ENCODE data around the gene SGF29.

SGF29 gene

DNA sequence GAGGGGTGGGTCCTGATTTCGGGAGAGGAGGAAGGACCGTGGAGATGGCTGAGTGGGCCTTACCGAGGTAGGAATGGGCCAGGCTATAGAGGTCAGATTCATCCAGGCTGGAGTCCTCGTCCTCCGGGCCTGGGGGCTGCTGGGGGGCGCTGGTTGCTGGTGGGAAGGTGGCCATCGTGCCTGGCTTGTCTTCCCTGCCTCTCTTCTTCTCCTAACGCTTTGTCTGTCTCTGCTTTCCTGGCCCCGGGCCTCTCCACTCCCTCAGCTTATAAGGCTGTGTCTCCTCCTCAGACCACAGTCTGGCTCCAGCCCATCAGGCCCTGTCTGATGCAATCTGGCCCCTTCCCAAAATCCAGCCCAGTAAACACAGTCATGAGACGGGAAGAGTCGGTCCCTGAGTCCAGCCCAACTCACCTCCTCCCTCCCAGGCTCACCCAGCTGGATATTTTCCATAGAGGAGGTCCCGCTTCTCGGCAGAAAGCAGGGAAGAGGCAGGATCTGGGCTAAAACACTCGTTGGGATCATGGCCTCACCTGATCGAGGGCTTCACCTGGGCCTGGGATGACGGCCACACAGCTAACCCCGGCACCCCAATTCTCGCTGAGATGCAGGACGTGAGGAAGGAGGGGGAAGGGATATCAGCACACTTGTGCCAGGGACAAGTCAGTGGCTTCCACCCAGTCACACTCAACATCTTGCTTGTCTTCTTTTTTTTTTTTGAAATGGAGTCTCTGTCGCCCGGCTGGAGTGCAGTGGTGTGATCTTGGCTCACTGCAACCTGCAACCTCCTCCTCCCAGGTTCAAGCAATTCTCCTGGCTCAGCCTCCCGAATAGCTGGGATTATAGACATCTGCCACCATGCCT is 14.8 kb upstream of the SGF29 start, which contains the start of gene NUPR1:
TSS of gene NUPR1 (minus strand) at position 242 of the 864 bp plus-strand sequence. CDS start at position 175, 67 bp downstream.
- TF ChIP-seq ZBTB7A (IDR thresholded peaks at IDR 0.05; ENCODE audit: low read depth) (no peak), TAF1 (IDR thresholded peaks at IDR 0.05; ENCODE audit: low read depth) (peak; percentile 37; the same call in 1 of the 2 replicates), CEBPB (IDR thresholded peaks at IDR 0.05) (peak; percentile 72), NFIC (IDR thresholded peaks at IDR 0.05) (peak; percentile 73)
- TF ChIP-seq, protein P1, sequence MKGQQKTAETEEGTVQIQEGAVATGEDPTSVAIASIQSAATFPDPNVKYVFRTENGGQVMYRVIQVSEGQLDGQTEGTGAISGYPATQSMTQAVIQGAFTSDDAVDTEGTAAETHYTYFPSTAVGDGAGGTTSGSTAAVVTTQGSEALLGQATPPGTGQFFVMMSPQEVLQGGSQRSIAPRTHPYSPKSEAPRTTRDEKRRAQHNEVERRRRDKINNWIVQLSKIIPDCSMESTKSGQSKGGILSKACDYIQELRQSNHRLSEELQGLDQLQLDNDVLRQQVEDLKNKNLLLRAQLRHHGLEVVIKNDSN (IDR thresholded peaks at IDR 0.05) = 0 out of 2 replicates have a peak, but pooled peaks have one; percentile 14

DNA sequence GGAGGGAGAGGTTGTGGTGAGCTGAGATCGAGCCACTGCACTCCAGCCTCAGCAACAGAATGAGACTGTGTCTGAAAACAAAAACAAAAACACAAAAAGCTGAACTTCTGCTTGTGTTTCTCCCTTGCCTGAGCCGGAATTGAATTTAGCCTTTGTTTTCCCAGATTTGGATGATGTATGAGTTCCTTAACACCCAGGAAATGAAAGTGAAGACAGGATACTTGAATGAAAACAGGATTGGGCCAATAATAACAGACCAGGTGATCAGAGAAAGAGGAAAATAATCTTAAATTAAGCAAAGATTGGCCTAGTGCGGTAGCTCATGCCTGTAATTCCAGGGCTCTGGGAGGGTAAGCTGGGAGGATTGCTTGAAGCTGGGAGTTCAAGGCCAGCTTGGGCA is 13.4 kb upstream of the SGF29 start:
- TF ChIP-seq FOXM1 (IDR thresholded peaks at IDR 0.05; ENCODE audit: borderline replicate concordance, low read depth) (no peak), NFIC (IDR thresholded peaks at IDR 0.05) (no peak), TCF12 (IDR thresholded peaks at IDR 0.05; ENCODE audit: low read depth) (no peak), EGR1 (IDR thresholded peaks at IDR 0.05) (no peak), EP300 (IDR thresholded peaks at IDR 0.05; ENCODE audit: borderline replicate concordance) (no peak), RAD21 (IDR thresholded peaks at IDR 0.05; ENCODE audit: low read depth) (no peak)
- TF ChIP-seq, protein P1 (IDR thresholded peaks at IDR 0.05) = no peak
- TF ChIP-seq, protein P2, sequence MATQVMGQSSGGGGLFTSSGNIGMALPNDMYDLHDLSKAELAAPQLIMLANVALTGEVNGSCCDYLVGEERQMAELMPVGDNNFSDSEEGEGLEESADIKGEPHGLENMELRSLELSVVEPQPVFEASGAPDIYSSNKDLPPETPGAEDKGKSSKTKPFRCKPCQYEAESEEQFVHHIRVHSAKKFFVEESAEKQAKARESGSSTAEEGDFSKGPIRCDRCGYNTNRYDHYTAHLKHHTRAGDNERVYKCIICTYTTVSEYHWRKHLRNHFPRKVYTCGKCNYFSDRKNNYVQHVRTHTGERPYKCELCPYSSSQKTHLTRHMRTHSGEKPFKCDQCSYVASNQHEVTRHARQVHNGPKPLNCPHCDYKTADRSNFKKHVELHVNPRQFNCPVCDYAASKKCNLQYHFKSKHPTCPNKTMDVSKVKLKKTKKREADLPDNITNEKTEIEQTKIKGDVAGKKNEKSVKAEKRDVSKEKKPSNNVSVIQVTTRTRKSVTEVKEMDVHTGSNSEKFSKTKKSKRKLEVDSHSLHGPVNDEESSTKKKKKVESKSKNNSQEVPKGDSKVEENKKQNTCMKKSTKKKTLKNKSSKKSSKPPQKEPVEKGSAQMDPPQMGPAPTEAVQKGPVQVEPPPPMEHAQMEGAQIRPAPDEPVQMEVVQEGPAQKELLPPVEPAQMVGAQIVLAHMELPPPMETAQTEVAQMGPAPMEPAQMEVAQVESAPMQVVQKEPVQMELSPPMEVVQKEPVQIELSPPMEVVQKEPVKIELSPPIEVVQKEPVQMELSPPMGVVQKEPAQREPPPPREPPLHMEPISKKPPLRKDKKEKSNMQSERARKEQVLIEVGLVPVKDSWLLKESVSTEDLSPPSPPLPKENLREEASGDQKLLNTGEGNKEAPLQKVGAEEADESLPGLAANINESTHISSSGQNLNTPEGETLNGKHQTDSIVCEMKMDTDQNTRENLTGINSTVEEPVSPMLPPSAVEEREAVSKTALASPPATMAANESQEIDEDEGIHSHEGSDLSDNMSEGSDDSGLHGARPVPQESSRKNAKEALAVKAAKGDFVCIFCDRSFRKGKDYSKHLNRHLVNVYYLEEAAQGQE (IDR thresholded peaks at IDR 0.05; ENCODE audit: low read depth) = no peak
- TF ChIP-seq, protein P3, sequence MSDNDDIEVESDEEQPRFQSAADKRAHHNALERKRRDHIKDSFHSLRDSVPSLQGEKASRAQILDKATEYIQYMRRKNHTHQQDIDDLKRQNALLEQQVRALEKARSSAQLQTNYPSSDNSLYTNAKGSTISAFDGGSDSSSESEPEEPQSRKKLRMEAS (IDR thresholded peaks at IDR 0.05) = no peak

DNA sequence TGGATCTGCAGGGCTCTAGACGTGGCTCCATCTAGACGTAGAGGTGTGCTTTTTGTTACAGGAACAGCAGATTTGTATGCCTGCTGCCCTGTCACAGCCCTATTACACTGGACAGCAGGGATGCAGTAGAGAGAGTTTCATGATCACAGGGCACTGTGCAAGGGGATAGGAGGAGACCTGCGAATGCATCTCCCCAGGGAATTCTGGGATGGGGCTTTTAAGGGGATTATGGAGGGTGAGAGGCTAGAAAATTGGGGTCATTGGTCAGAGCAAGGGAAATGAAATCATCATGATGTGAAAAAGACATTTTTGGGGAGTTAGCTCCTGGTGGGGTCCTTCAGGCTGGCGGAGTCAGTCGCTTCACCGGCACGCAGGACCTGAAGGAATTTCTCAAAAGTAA is 11.1 kb upstream of the SGF29 start:
- TF ChIP-seq TCF12 (IDR thresholded peaks at IDR 0.05; ENCODE audit: low read depth) (no peak), NFIC (IDR thresholded peaks at IDR 0.05) (no peak), EP300 (IDR thresholded peaks at IDR 0.05; ENCODE audit: borderline replicate concordance) (no peak), FOXM1 (IDR thresholded peaks at IDR 0.05; ENCODE audit: borderline replicate concordance, low read depth) (no peak), EGR1 (IDR thresholded peaks at IDR 0.05) (no peak), YY1 (IDR thresholded peaks at IDR 0.05; ENCODE audit: low read depth) (no peak), CEBPB (IDR thresholded peaks at IDR 0.05) (no peak), TEAD4 (IDR thresholded peaks at IDR 0.05) (no peak), TAF1 (IDR thresholded peaks at IDR 0.05; ENCODE audit: low read depth) (no peak)
- TF ChIP-seq, protein P1 (IDR thresholded peaks at IDR 0.05) = no peak
- TF ChIP-seq, protein P2 (IDR thresholded peaks at IDR 0.05; ENCODE audit: low read depth) = no peak

DNA sequence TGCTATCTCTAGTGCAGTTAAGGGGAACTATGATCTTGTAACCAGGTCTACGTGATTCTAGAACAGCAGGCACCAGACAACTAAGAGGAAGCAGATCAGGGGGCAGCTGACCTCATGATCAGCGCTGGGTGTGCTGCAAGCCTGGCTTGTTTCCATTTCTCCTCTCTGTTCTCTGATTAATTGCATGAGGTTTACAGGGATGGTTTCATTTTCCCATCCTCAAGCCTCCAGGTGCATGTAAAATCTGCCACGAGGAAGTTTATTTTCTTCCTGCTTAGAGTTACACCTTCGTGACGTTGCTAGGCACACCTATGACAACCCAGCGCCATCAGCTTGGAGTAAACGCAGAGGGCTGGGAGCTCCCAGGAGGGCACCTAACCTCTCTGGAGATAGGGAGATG is 10.6 kb upstream of the SGF29 start:
- TF ChIP-seq YY1 (IDR thresholded peaks at IDR 0.05; ENCODE audit: low read depth) (no peak), TCF12 (IDR thresholded peaks at IDR 0.05; ENCODE audit: low read depth) (no peak), EGR1 (IDR thresholded peaks at IDR 0.05) (no peak), ZBTB7A (IDR thresholded peaks at IDR 0.05; ENCODE audit: low read depth) (no peak), NFIC (IDR thresholded peaks at IDR 0.05) (no peak), TAF1 (IDR thresholded peaks at IDR 0.05; ENCODE audit: low read depth) (no peak), EP300 (IDR thresholded peaks at IDR 0.05; ENCODE audit: borderline replicate concordance) (no peak), RAD21 (IDR thresholded peaks at IDR 0.05; ENCODE audit: low read depth) (no peak), CEBPB (IDR thresholded peaks at IDR 0.05) (no peak), CREB1 (IDR thresholded peaks at IDR 0.05; ENCODE audit: low read depth) (no peak), TEAD4 (IDR thresholded peaks at IDR 0.05) (no peak), FOXM1 (IDR thresholded peaks at IDR 0.05; ENCODE audit: borderline replicate concordance, low read depth) (no peak)
- TF ChIP-seq, protein P1 (IDR thresholded peaks at IDR 0.05) = no peak
- TF ChIP-seq, protein P3 (IDR thresholded peaks at IDR 0.05) = no peak
- TF ChIP-seq, protein P2 (IDR thresholded peaks at IDR 0.05; ENCODE audit: low read depth) = no peak
